MCF 10A (cell line): Measurements from ENCODE around the gene CIAO2B. TPM values are rescaled to one million over a fixed set of nuclear protein-coding genes. Genes with fewer than 3 reads are reported as not detected.
A peak's percentile ranks its signal among the peaks of the same experiment; 100 is the strongest.

Source experiments
- BruUV-seq: library from RNA; stranded (reverse); fragments of 400-500 nt; replicated peaks from 2 replicates; lab custom pipeline; 2021; lab: Mats Ljungman, UMichigan
- CTCF ChIA-PET: fragments of 300-600 bp; sonication (Branson Sonifier 250); formaldehyde crosslinking; extraction: SDS; loops from one replicate; lab custom pipeline; 2021; ENCODE audit warnings: antibody characterized with exemption, inconsistent platforms; lab: Yijun Ruan, JAX
- POLR2A ChIA-PET: fragments of 300-600, 350-650 bp; sonication (Branson Sonifier 250); formaldehyde crosslinking; extraction: SDS; loops from one replicate; lab custom pipeline; 2020; ENCODE audit warnings: antibody characterized with exemption, inconsistent platforms; lab: Yijun Ruan, JAX
- DNase-seq: peaks from one replicate; pipeline ENCODE4 v3.0.0-alpha.2; 2018; ENCODE audit not compliant: unreplicated experiment
- H3K27ac Mint-ChIP-seq: one replicate; pipeline ENCODE4 v1.8.0; 2022; ENCODE audit warnings: mild to moderate bottlenecking, low read depth, mixed read lengths; ENCODE audit not compliant: unreplicated experiment
- H3K27me3 Mint-ChIP-seq: one replicate; pipeline ENCODE4 v1.8.0; 2022; ENCODE audit warnings: mixed read lengths; ENCODE audit not compliant: insufficient read depth, unreplicated experiment
- H3K36me3 Mint-ChIP-seq: one replicate; pipeline ENCODE4 v1.8.0; 2022; ENCODE audit warnings: mild to moderate bottlenecking, moderate library complexity, mixed read lengths; ENCODE audit not compliant: insufficient read depth, unreplicated experiment
- H3K4me1 Mint-ChIP-seq: one replicate; pipeline ENCODE4 v1.8.0; 2022; ENCODE audit warnings: mixed read lengths; ENCODE audit not compliant: insufficient read depth, unreplicated experiment
- H3K4me3 Mint-ChIP-seq: one replicate; pipeline ENCODE4 v1.8.0; 2022; ENCODE audit warnings: mild to moderate bottlenecking, moderate library complexity, mixed read lengths; ENCODE audit not compliant: unreplicated experiment
- H3K9me3 Mint-ChIP-seq: one replicate; pipeline ENCODE4 v1.8.0; 2022; ENCODE audit warnings: mixed read lengths; ENCODE audit not compliant: unreplicated experiment
- intact Hi-C: fragments of 100-400 bp; cut with micrococcal nuclease; formaldehyde crosslinking; loops from 2 replicates; pipeline ENCODE4 v1.14.1; 2022
- total RNA-seq: library from RNA; stranded (reverse); gene quantifications from 2 replicates; pipeline ENCODE4 v1.2.3, GENCODE V29; 2022
- TF ChIP-seq, protein P1 (sequence below): fragments of 200-600 bp; IDR thresholded peaks from one replicate; pipeline ENCODE4 v1.8.0; 2022; ENCODE audit warnings: antibody characterized with exemption, mild to moderate bottlenecking; ENCODE audit not compliant: unreplicated experiment

The CIAO2B gene
- total RNA-seq, 1 experiment from 2014 or later: 133 TPM

DNA sequence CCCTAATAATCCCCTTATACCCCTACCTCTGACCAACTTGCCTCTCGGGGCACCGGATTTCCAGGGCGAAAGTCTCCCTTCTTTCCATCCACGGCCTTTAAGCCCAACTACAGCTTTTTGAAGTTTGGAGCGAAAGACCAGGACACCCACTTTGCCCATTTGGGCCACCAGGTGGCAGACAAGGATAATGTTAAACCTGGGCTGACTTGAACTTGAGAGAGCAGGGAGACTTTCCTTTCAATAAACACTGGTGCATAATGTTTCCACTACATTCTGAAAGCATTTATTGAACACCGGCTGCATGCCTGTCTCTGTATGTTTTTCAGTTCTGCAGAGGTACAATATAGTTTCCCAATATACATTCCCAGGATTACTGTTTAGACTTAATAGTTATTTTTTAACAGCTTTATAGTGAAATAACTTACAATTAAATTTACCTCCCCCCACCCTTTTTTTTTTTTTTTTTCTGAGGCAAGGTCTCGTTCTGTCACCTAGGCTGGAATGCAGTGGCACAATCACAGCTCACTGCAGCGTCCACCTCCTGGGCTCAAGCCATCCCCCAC, 20.0 kb upstream of the CIAO2B start:
- Mint-ChIP-seq H3K36me3 (no peaks in the 10 kb centered on the region), H3K9me3 (no peaks in the 10 kb centered on the region), H3K27ac (peak overlapping the region; percentile 70), H3K4me3 (peak overlapping the region; percentile 51), H3K4me1 (peaks cover 17% of the 10 kb centered on the region), H3K27me3 (no peaks in the 10 kb centered on the region)
- TF ChIP-seq, protein P1, sequence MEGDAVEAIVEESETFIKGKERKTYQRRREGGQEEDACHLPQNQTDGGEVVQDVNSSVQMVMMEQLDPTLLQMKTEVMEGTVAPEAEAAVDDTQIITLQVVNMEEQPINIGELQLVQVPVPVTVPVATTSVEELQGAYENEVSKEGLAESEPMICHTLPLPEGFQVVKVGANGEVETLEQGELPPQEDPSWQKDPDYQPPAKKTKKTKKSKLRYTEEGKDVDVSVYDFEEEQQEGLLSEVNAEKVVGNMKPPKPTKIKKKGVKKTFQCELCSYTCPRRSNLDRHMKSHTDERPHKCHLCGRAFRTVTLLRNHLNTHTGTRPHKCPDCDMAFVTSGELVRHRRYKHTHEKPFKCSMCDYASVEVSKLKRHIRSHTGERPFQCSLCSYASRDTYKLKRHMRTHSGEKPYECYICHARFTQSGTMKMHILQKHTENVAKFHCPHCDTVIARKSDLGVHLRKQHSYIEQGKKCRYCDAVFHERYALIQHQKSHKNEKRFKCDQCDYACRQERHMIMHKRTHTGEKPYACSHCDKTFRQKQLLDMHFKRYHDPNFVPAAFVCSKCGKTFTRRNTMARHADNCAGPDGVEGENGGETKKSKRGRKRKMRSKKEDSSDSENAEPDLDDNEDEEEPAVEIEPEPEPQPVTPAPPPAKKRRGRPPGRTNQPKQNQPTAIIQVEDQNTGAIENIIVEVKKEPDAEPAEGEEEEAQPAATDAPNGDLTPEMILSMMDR: peak; percentile 67
- intact Hi-C loops: loop anchor here (1.0 to 10.0 kb wide), 4 partner anchors 23 to 231 kb away; no protein-coding TSS in a partner anchor
- BruUV-seq: no TSS peak
- CTCF ChIA-PET: interaction anchor here (0.5 to 3.5 kb wide), 24 partner anchors 8 to 560 kb away, joined by 3 to 37 read pairs (median 4); no protein-coding TSS in a partner anchor
- peak; percentile 88 for DNase-seq
- POLR2A ChIA-PET: interaction anchor here (0.6 to 3.1 kb wide), 8 partner anchors 42 to 253 kb away, joined by 3 to 10 read pairs (median 4); partner anchors contain the start of genes FBXL8 and TRADD

DNA sequence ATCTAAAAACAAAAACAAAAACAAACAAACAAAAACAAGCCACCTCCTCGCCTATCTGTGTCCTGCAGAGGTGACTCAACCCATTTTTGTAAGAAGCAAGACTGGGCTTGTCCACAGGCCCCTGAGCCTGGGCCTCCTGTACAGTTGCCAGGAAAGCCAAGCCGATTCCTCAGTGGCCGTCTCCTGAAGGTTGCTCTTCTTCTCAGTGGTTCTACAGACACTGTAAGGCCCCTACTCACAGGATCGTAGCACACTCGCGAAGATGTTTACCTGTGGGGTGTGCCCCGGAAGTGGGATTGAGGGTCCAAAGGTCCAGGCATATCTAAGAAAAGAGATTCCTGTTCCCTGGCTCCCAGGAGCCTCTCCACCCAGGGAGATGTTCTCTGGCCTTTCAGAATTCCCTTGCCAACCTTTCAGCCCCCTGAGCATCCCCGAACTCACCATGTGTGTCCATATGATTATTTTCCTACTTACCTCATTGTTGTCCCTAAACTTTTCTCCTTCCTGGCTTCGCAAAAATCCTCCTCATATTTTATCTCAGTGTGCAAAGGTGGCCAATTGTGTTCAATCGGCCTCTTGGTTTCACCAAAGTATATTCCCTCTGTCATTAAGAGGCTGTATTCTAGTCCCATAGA, 19.4 kb upstream of the CIAO2B start:
- H3K27me3 Mint-ChIP-seq: no peaks in the 10 kb centered on the region
- H3K36me3 Mint-ChIP-seq: no peaks in the 10 kb centered on the region
- peaks cover 18% of the 10 kb centered on the region for H3K4me1 Mint-ChIP-seq
- no TSS peak for BruUV-seq
- peak overlapping the region; percentile 51 for H3K4me3 Mint-ChIP-seq
- ChIA-PET POLR2A (interaction anchor here (0.6 to 3.1 kb wide), 7 partner anchors 43 to 254 kb away, joined by 3 to 10 read pairs (median 4); partner anchors contain the start of genes FBXL8 and TRADD), CTCF (interaction anchor here (0.5 to 3.5 kb wide), 23 partner anchors 8 to 560 kb away, joined by 3 to 37 read pairs (median 4); partner anchors contain the start of genes CES3 and ELMO3)
- intact Hi-C loops: loop anchor here (1.0 to 10.0 kb wide), 4 partner anchors 24 to 232 kb away; no protein-coding TSS in a partner anchor
- peak overlapping the region; percentile 70 for H3K27ac Mint-ChIP-seq
- H3K9me3 Mint-ChIP-seq: no peaks in the 10 kb centered on the region
- TF ChIP-seq, protein P1: no peak
- peak; percentile 69 for DNase-seq

DNA sequence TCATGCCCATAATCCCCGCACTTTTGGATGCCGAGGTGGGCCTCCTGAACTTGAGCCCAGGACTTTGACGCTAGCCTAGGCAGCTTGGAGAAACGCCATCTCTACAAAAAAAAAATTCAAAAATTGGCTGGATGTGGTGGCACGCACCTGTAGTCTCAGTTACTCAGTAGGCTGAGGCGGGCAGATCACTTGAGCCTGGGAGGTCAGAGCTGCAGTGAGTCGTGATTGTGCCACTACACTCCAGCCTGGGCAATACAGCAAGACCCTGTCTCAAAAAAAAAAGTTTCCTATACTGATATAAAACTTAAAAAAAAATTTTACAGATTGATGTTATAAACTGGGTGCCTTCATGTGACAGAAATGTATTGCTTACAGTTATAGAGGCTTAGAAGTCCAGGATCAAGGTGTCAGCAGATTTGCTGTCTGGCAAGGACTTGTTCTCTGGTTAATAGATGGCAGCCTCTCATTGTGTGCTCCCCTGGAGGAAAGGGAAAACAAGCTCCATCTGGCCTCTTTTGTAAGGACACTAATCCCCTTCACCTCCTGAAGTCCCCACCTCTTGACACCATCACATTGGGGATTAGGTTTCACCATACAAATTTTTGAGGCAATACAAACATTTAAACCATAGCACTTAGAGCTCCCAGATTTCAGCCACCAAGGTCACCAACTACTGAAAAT, 18.4 kb upstream of the CIAO2B start:
- intact Hi-C loops: loop anchor here (10.0 kb wide), 1 partner anchor 62 kb away; no protein-coding TSS in a partner anchor
- Mint-ChIP-seq H3K27me3 (no peaks in the 10 kb centered on the region), H3K27ac (peak overlapping the region; percentile 67), H3K36me3 (no peaks in the 10 kb centered on the region), H3K9me3 (no peaks in the 10 kb centered on the region), H3K4me3 (no peak overlapping the region), H3K4me1 (peaks cover 23% of the 10 kb centered on the region)
- ChIA-PET CTCF (interaction anchor here (0.5 to 3.5 kb wide), 17 partner anchors 9 to 246 kb away, joined by 3 to 37 read pairs (median 3); partner anchors contain the start of genes CES3 and ELMO3), POLR2A (interaction anchor here (0.7 to 3.1 kb wide), 3 partner anchors 58 to 203 kb away, joined by 3 to 10 read pairs (median 4); no protein-coding TSS in a partner anchor)
- BruUV-seq: no TSS peak
- TF ChIP-seq, protein P1: no peak
- DNase-seq: no peak
